Ovary (tissue), 7 donors: ENCODE results near the gene MSL3B.
"Not testable (repeated sequence)": the region's sequence is repeated elsewhere in the genome, so short reads cannot be mapped to it uniquely, and the experiment has no call there.

Experiments
- DNase-seq, 5 donors: peaks; one replicate each; pipeline ENCODE4 v3.0.0-alpha.2; 2019 to 2020
- H3K27ac ChIP-seq, 2 donors: fragments of 200-600 bp; one replicate each; pipeline versions ENCODE4 v1.5.1 to v1.8.0; 2019 to 2022
- H3K27me3 ChIP-seq: fragments of 200-600 bp; one replicate; pipeline ENCODE4 v1.8.0; 2022
- H3K36me3 ChIP-seq: fragments of 200-600 bp; sonication (generic); one replicate; pipeline ENCODE4 v1.5.1; 2019
- H3K4me1 ChIP-seq: one replicate; pipeline ENCODE4 v1.8.1; 2013; ENCODE audit warnings: mild to moderate bottlenecking, moderate library complexity; ENCODE audit not compliant: insufficient read depth
- H3K4me3 ChIP-seq: fragments of 200-600 bp; sonication (generic); one replicate; pipeline ENCODE4 v1.5.1; 2017
- H3K9me3 ChIP-seq, 2 donors: fragments of 200-600 bp in 1 of 2; sonication (generic) in 1 of 2; one replicate each; pipeline versions ENCODE4 v1.5.1 to v1.8.1; 2013 to 2019; ENCODE audit warnings: mild to moderate bottlenecking in 1 of 2, moderate library complexity in 1 of 2
- EP300 ChIP-seq: sonication (generic); formaldehyde crosslinking; IDR thresholded peaks from one replicate; pipeline ENCODE4 v1.6.1; 2017; ENCODE audit warnings: antibody characterized with exemption
- POLR2A ChIP-seq: fragments of 450-650 bp; IDR thresholded peaks from one replicate; pipeline ENCODE4 v1.6.1; 2017; ENCODE audit warnings: antibody characterized with exemption, mild to moderate bottlenecking, moderate library complexity
- WGBS, 3 donors: extraction: QIAGEN DNeasy Blood & Tissue Kit in 1 of 3; methylation state at CpG; one replicate each; pipeline versions ENCODE4 v1.1.5 to v1.1.7; 2013 to 2017; 5-methylcytosine and 5-hydroxymethylcytosine counted together
- intact Hi-C, 4 donors: fragments of 100-400 bp; cut with DNase I; formaldehyde crosslinking; loops; one replicate each; pipeline versions ENCODE4 v1.11.0 to v1.15.1; 2022 to 2023
- TF ChIP-seq, protein P1 (sequence below), 3 donors: fragments of 450-650 bp in 2 of 3; fragments of 200-600 bp in 1 of 3; IDR thresholded peaks; one replicate each; pipeline versions ENCODE4 v1.5.1 to v1.8.0; 2016 to 2022; ENCODE audit warnings: antibody characterized with exemption in 3 of 3, mild to moderate bottlenecking in 1 of 3
- donor health status: DM: no; HTN: no; CAD: no; lungs with moderate emphysema.
- donor health status: DM: no; HTN: no; CAD: no.
- donor health status: Bipolar disorder and iron deficiency.
- donor health status: DM: no; HTN: no; CAD: no.
- donor health status: DM: yes; HTN: yes; CAD: no.

The MSL3B gene

GRCh38 chr2:233907627-233908026 is 39.4 kb upstream of the MSL3B start:
- H3K9me3 ChIP-seq = no peaks in the 10 kb centered on the region
- no peak overlapping the region for H3K27ac ChIP-seq
- H3K4me3 ChIP-seq = no peak overlapping the region
- WGBS, 3 donors = 83 to 86% (median 86%) methylated on average over 3 of the region's 3 CpGs
- DNase-seq = no peak
- H3K27me3 ChIP-seq = no peaks in the 10 kb centered on the region
- H3K4me1 ChIP-seq = no peaks in the 10 kb centered on the region
- no peak for TF ChIP-seq EP300
- no peak for TF ChIP-seq POLR2A
- TF ChIP-seq, protein P1, sequence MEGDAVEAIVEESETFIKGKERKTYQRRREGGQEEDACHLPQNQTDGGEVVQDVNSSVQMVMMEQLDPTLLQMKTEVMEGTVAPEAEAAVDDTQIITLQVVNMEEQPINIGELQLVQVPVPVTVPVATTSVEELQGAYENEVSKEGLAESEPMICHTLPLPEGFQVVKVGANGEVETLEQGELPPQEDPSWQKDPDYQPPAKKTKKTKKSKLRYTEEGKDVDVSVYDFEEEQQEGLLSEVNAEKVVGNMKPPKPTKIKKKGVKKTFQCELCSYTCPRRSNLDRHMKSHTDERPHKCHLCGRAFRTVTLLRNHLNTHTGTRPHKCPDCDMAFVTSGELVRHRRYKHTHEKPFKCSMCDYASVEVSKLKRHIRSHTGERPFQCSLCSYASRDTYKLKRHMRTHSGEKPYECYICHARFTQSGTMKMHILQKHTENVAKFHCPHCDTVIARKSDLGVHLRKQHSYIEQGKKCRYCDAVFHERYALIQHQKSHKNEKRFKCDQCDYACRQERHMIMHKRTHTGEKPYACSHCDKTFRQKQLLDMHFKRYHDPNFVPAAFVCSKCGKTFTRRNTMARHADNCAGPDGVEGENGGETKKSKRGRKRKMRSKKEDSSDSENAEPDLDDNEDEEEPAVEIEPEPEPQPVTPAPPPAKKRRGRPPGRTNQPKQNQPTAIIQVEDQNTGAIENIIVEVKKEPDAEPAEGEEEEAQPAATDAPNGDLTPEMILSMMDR (IDR thresholded peaks at IDR 0.05) = no peak
- no peaks in the 10 kb centered on the region for H3K36me3 ChIP-seq
- intact Hi-C loops = no loop called here

DNA sequence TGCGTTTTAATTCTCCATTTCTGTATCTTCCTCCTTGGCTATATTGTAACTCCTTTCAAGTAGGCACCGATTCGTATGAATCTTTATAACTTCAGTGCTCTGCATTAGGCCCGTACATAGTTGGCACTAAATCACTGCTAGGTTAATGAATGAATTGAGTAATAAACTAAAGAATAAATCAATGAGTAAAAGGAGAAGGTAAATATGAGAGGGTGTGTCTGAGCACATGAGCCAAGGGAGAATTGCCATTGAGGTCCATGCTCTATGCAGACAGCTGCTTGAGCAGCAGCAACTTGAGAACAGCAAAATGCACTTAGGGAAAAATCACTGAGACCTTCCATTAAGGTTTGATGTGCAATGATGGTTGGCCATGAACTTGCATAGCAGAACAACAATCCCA is 37.8 kb upstream of the MSL3B start:
- Histone ChIP-seq H3K27me3 (no peaks in the 10 kb centered on the region), H3K36me3 (no peaks in the 10 kb centered on the region), H3K4me3 (no peak overlapping the region), H3K9me3 (no peaks in the 10 kb centered on the region), H3K27ac (no peak overlapping the region), H3K4me1 (no peaks in the 10 kb centered on the region)
- intact Hi-C loops = no loop called here
- DNase-seq = no peak
- WGBS, 3 donors = 90 to 93% (median 90%) methylated on average over 4 of the region's 4 CpGs
- TF ChIP-seq EP300 (no peak), POLR2A (no peak)
- TF ChIP-seq, protein P1 (IDR thresholded peaks at IDR 0.05) = no peak

DNA sequence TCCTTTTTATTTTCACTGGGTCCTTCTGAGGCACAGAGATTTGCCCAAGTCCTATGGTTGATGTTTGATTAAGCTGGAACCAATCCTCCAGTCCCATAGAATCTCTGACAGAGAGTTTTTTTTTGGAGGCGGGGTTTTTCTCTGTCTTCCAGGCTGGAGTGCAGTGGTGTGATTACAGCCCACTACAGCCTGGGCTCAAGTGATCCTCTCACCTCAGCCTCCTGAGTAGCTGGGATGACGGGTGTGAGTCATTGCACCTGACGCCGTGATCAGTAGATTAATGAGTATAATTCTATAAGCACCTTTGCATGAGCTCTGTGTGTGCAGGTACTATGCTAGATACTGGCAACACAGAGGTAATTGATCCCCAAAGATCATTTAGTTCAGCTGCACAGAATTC is 33.7 kb upstream of the MSL3B start:
- no peak for DNase-seq
- H3K27ac ChIP-seq = no peak overlapping the region
- 85 to 91% (median 86%) methylated on average over 4 of the region's 4 CpGs for WGBS, 3 donors
- H3K4me1 ChIP-seq = no peaks in the 10 kb centered on the region
- no peaks in the 10 kb centered on the region for H3K27me3 ChIP-seq
- H3K4me3 ChIP-seq = no peak overlapping the region
- no peaks in the 10 kb centered on the region for H3K9me3 ChIP-seq
- H3K36me3 ChIP-seq = no peaks in the 10 kb centered on the region
- intact Hi-C loops = no loop called here
- TF ChIP-seq, protein P1 (IDR thresholded peaks at IDR 0.05) = no peak
- no peak for TF ChIP-seq EP300

DNA sequence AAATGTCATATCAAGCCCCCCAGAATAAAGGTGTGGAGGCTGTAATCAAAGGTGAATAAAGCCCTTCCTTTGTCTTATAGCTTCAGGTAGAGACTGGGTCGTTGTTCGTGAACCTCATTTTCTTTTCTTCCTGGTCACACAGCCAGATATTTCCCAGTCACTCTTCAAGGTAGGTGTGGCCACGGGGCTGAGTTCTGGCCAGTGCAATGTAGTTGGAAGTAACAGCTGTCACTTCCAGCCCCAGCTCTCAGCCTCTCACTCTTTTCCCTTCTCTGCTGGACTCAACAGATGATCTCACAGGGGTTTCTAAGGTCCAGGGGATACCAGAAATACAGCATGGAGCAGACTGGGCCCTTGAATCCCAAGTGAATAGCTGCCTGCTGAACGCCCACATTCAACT is 33.2 kb upstream of the MSL3B start:
- H3K4me3 ChIP-seq = no peak overlapping the region
- intact Hi-C loops = no loop called here
- no peaks in the 10 kb centered on the region for H3K4me1 ChIP-seq
- 69 to 81% (median 73%) methylated on average over 4 of the region's 4 CpGs for WGBS, 3 donors
- H3K27ac ChIP-seq = no peak overlapping the region
- no peak for DNase-seq
- TF ChIP-seq EP300 (no peak), POLR2A (no peak)
- TF ChIP-seq, protein P1 (IDR thresholded peaks at IDR 0.05) = no peak
- H3K9me3 ChIP-seq = no peaks in the 10 kb centered on the region
- H3K27me3 ChIP-seq = no peaks in the 10 kb centered on the region
- H3K36me3 ChIP-seq = no peaks in the 10 kb centered on the region

- H3K9me3 ChIP-seq, H3K4me1 ChIP-seq, intact Hi-C loops, H3K27ac ChIP-seq, H3K4me3 ChIP-seq, DNase-seq, H3K27me3 ChIP-seq, H3K36me3 ChIP-seq: not testable (repeated sequence)
- 33 to 47% (median 40%) methylated on average over 2 of the region's 2 CpGs for WGBS, 3 donors
Observed at GRCh38 chr2:233896253-233896652, 28.1 kb upstream of the MSL3B start.
